Measurements from ENCODE around the gene BAX.

- TF ChIP-seq CTCF (IDR thresholded peaks at IDR 0.05): no peak
- no peak for TF ChIP-seq POLR2AphosphoS5 (IDR thresholded peaks at IDR 0.05)
Measured at GRCh38 chr19:48918801-48919247, 35.9 kb upstream of the BAX start.
